GM23338 (cell line): ENCODE data around the gene ESPN. TPM values are rescaled to one million over a fixed set of nuclear protein-coding genes. Genes with fewer than 3 reads are reported as not detected.
A peak's percentile ranks its signal among the peaks of the same experiment; 100 is the strongest.

Experiments used
- ATAC-seq: fragments of 200-7000 bp; cut with Tn5 transposase; 3 replicates; pipeline ENCODE4 v1.9.1; 2020
- DNase-seq: peaks from one replicate; pipeline ENCODE4 v3.0.0-alpha.2; 2015; ENCODE audit warnings: low spot score
- H2AFZ ChIP-seq: fragments of 200-600 bp; sonication (generic); 2 replicates; pipeline ENCODE4 v1.8.0; 2016; ENCODE audit warnings: antibody characterized with exemption, mild to moderate bottlenecking, moderate library complexity
- H3F3A ChIP-seq: fragments of 200-600 bp; sonication (generic); replicated peaks from 2 replicates; pipeline ENCODE4 v1.8.0; 2017; ENCODE audit warnings: antibody characterized with exemption, mixed run types, low read depth
- H3K27ac ChIP-seq: fragments of 200-600 bp; sonication (generic); 2 replicates; pipeline ENCODE4 v1.6.1; 2016; ENCODE audit warnings: low read depth
- H3K27me3 ChIP-seq: fragments of 200-600 bp; sonication (generic); 2 replicates; pipeline ENCODE4 v1.8.0; 2016; ENCODE audit warnings: mild to moderate bottlenecking, mixed run types, moderate library complexity; ENCODE audit not compliant: insufficient read depth
- H3K36me3 ChIP-seq: fragments of 200-600 bp; sonication (generic); 2 replicates; pipeline ENCODE4 v1.8.0; 2016; ENCODE audit warnings: mild to moderate bottlenecking; ENCODE audit not compliant: insufficient read depth
- H3K4me1 ChIP-seq: fragments of 200-600 bp; sonication (generic); 2 replicates; pipeline ENCODE4 v1.8.0; 2016; ENCODE audit warnings: mild to moderate bottlenecking, moderate library complexity; ENCODE audit not compliant: insufficient read depth
- H3K4me2 ChIP-seq: fragments of 200-600 bp; sonication (generic); 2 replicates; pipeline ENCODE4 v1.7.1; 2017; ENCODE audit warnings: mixed run types
- H3K4me3 ChIP-seq: fragments of 200-600 bp; sonication (generic); 2 replicates; pipeline ENCODE4 v1.6.1; 2016; ENCODE audit warnings: mixed run types
- H3K79me2 ChIP-seq: fragments of 200-600 bp; sonication (generic); replicated peaks from 2 replicates; pipeline ENCODE4 v1.8.0; 2017; ENCODE audit warnings: mild to moderate bottlenecking; ENCODE audit not compliant: insufficient read depth
- H3K9me2 ChIP-seq: fragments of 200-600 bp; sonication (generic); 2 replicates; pipeline ENCODE4 v1.8.0; 2017; ENCODE audit not compliant: insufficient read depth
- H4K20me1 ChIP-seq: fragments of 200-600 bp; sonication (generic); replicated peaks from 2 replicates; pipeline ENCODE4 v1.8.0; 2017; ENCODE audit warnings: mild to moderate bottlenecking; ENCODE audit not compliant: insufficient read depth
- H3K27ac Mint-ChIP-seq: 2 replicates; pipeline ENCODE4 v1.8.0; 2020; ENCODE audit warnings: inconsistent platforms, mild to moderate bottlenecking, moderate library complexity, mixed read lengths
- H3K27me3 Mint-ChIP-seq: 3 replicates; pipeline ENCODE4 v1.8.0; 2022; ENCODE audit warnings: low read depth, mild to moderate bottlenecking, moderate library complexity, mixed read lengths, inconsistent platforms; ENCODE audit not compliant: insufficient read depth, poor library complexity
- H3K36me3 Mint-ChIP-seq: 3 replicates; pipeline ENCODE4 v1.8.0; 2021; ENCODE audit warnings: low read depth, mild to moderate bottlenecking, inconsistent platforms, moderate library complexity, mixed read lengths
- H3K4me1 Mint-ChIP-seq: 3 replicates; pipeline ENCODE4 v1.8.0; 2020; ENCODE audit warnings: mild to moderate bottlenecking, inconsistent platforms, mixed read lengths
- H3K4me3 Mint-ChIP-seq: 3 replicates; pipeline ENCODE4 v1.8.0; 2021; ENCODE audit warnings: moderate library complexity, mild to moderate bottlenecking, inconsistent platforms, mixed read lengths
- H3K9me3 Mint-ChIP-seq: 3 replicates; pipeline ENCODE4 v1.8.0; 2020; ENCODE audit warnings: moderate library complexity, mild to moderate bottlenecking, inconsistent platforms, mixed read lengths
- EZH2 ChIP-seq: fragments of 200-600 bp; sonication (generic); IDR thresholded peaks from one replicate; pipeline ENCODE4 v1.8.0; 2017; ENCODE audit warnings: antibody characterized with exemption, mild to moderate bottlenecking, low read depth; ENCODE audit not compliant: unreplicated experiment
- ZNF114 ChIP-seq: fragments of 250-450 bp; sonication (Bioruptor Pico); IDR thresholded peaks from 2 replicates; pipeline ENCODE4 v1.5.0; 2020; ENCODE audit warnings: mild to moderate bottlenecking, moderate library complexity
- ZNF331 ChIP-seq: fragments of 250-450 bp; sonication (Bioruptor Pico); IDR thresholded peaks from 2 replicates; pipeline ENCODE4 v1.5.0; 2020; ENCODE audit warnings: low read depth, mild to moderate bottlenecking, moderate library complexity
- polyA plus RNA-seq: library from polyadenylated mRNA; unstranded; fragments of >200 nt; fragmentation: Nextera tagmentation; extraction: Ambion mirVana; gene quantifications from 2 replicates; pipeline ENCODE4 v1.2.1, GENCODE V29; 2016
- total RNA-seq: library from RNA; depleted of rRNA; stranded (reverse); fragments of >200 nt; shearing (Covaris generic); gene quantifications from 2 replicates; pipeline ENCODE4 v1.2.3, GENCODE V29; 2014
- TF ChIP-seq, protein P1 (sequence below), 2 experiments: fragments of 200-600 bp in 1 of 2; sonication (generic) in 1 of 2; conservative IDR thresholded peaks; 2 replicates each; pipeline versions ENCODE4 v1.5.1 to v1.6.1; 2016 to 2017; ENCODE audit warnings: antibody characterized with exemption in 2 of 2, low read depth in 2 of 2, mild to moderate bottlenecking in 2 of 2, moderate library complexity in 1 of 2
- TF ChIP-seq, protein P2 (sequence below): IDR thresholded peaks from 2 replicates; pipeline ENCODE4 v1.6.1; 2016; ENCODE audit warnings: antibody characterized with exemption
- TF ChIP-seq, protein P3 (sequence below): fragments of 250-450 bp; sonication (Bioruptor Pico); IDR thresholded peaks from 2 replicates; pipeline ENCODE4 v1.5.0; 2020; ENCODE audit warnings: mild to moderate bottlenecking, moderate library complexity

Gene ESPN
- total and polyA plus RNA-seq, 2 experiments from 2014 or later: 12.2 to 13.6 TPM

DNA sequence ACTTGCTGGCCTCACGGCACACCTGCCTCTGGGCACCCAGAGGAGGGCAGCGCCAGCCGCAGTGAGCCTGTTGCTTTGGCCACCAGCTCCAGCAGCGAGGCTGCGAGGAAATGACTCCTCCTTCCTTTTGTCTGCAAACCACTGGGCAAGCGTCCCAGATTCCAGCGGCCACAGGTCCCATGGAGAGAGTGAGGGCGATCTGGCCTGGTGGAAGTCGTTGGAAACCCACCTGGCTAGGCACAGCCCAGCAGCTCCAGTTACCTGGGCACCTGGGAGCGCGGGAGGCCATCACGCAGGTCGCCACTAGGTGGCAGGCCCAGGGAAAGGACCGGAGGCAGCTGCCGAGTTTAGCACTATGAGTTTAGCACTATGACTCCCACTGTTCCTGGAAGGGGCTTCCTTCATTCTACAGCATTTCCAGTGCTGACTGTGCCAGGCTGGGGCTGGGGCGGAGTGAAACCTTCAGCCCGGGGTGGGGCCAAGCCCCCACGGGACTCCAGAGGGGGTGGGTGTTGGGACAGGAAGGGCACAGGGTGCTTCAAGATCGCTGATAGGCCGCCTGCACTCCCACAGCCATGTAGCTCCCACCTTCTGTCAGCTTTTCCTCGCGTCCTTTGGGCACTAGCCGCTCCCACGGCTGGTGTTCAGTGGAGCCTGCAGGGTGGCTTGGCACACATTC lies 1.1 kb upstream of the ESPN start:
- H3K4me1 ChIP-seq: peaks cover 7% of the 10 kb centered on the region; the same call in 1 of the 2 replicates
- peaks cover 22% of the 10 kb centered on the region for H3F3A ChIP-seq
- TF ChIP-seq, protein P1, sequence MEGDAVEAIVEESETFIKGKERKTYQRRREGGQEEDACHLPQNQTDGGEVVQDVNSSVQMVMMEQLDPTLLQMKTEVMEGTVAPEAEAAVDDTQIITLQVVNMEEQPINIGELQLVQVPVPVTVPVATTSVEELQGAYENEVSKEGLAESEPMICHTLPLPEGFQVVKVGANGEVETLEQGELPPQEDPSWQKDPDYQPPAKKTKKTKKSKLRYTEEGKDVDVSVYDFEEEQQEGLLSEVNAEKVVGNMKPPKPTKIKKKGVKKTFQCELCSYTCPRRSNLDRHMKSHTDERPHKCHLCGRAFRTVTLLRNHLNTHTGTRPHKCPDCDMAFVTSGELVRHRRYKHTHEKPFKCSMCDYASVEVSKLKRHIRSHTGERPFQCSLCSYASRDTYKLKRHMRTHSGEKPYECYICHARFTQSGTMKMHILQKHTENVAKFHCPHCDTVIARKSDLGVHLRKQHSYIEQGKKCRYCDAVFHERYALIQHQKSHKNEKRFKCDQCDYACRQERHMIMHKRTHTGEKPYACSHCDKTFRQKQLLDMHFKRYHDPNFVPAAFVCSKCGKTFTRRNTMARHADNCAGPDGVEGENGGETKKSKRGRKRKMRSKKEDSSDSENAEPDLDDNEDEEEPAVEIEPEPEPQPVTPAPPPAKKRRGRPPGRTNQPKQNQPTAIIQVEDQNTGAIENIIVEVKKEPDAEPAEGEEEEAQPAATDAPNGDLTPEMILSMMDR (conservative IDR thresholded peaks at IDR 0.05; ENCODE audit: low read depth in 2 of 2): peak; percentile 80 to 90
- TF ChIP-seq ZNF114 (CRISPR knock-in tag): no peak
- TF ChIP-seq, protein P2, sequence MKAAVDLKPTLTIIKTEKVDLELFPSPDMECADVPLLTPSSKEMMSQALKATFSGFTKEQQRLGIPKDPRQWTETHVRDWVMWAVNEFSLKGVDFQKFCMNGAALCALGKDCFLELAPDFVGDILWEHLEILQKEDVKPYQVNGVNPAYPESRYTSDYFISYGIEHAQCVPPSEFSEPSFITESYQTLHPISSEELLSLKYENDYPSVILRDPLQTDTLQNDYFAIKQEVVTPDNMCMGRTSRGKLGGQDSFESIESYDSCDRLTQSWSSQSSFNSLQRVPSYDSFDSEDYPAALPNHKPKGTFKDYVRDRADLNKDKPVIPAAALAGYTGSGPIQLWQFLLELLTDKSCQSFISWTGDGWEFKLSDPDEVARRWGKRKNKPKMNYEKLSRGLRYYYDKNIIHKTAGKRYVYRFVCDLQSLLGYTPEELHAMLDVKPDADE: no peak
- no peak for TF ChIP-seq ZNF331 (CRISPR knock-in tag)
- no peaks in the 10 kb centered on the region for H3K9me2 ChIP-seq
- peak; percentile 52 for ATAC-seq
- Mint-ChIP-seq H3K27ac (no peak overlapping the region), H3K9me3 (no peaks in the 10 kb centered on the region), H3K4me3 (peak overlapping the region; percentile 57), H3K4me1 (peaks cover 8% of the 10 kb centered on the region; the same call in 2 of the 3 replicates), H3K36me3 (no peaks in the 10 kb centered on the region), H3K27me3 (peaks cover 81% of the 10 kb centered on the region)
- H3K79me2 ChIP-seq: no peaks in the 10 kb centered on the region
- peak; percentile 94 for DNase-seq
- H3K27me3 ChIP-seq: peaks cover 89% of the 10 kb centered on the region
- no peak overlapping the region for H3K27ac ChIP-seq
- peak overlapping the region; percentile 91 for H2AFZ ChIP-seq
- peak overlapping the region; percentile 51 for H3K4me3 ChIP-seq
- H4K20me1 ChIP-seq: no peaks in the 10 kb centered on the region
- H3K4me2 ChIP-seq: peak overlapping the region; percentile 80
- H3K36me3 ChIP-seq: no peaks in the 10 kb centered on the region

DNA sequence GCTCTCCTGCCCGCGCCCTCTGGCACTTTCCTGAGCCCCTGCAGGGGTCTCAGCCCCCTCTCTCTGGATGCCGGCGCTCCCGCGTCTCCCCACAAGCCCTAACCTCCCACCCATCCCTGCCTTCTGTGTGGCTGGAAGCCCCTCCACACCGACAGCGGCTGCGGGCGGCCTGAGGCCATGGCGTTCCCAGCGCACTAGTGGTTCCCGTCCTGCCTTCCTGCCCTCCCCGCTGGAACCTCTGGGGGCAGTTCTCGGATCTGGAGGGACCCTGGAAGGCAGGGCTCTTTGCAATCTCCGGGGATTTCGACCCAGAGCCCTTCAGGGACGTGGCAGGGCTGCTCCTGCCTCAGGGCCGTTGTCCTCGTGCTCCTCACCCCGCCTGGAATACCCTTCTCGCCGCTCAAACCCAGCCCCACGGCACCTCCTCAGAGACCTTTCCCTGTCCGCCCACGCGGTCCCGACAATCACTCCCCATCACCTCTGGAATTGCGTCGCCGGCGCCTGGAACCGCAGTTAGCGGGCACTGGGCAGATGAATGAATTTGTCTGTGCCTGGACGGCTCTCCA lies 493 bp upstream of the ESPN start:
- H3K36me3 Mint-ChIP-seq: no peaks in the 10 kb centered on the region
- peak overlapping the region; percentile 80 for H3K4me2 ChIP-seq
- H3K9me2 ChIP-seq: no peaks in the 10 kb centered on the region
- H3K4me3 Mint-ChIP-seq: peak overlapping the region; percentile 57
- H3K27ac ChIP-seq: no peak overlapping the region
- peaks cover 7% of the 10 kb centered on the region; the same call in 1 of the 2 replicates for H3K4me1 ChIP-seq
- H3K4me1 Mint-ChIP-seq: peaks cover 10% of the 10 kb centered on the region; the same call in 2 of the 3 replicates
- peaks cover 83% of the 10 kb centered on the region for H3K27me3 ChIP-seq
- H4K20me1 ChIP-seq: no peaks in the 10 kb centered on the region
- peaks cover 22% of the 10 kb centered on the region for H3F3A ChIP-seq
- H3K79me2 ChIP-seq: no peaks in the 10 kb centered on the region
- peak overlapping the region; percentile 51 for H3K4me3 ChIP-seq
- H3K9me3 Mint-ChIP-seq: no peaks in the 10 kb centered on the region
- peaks cover 77% of the 10 kb centered on the region for H3K27me3 Mint-ChIP-seq
- peak overlapping the region; percentile 91 for H2AFZ ChIP-seq
- TF ChIP-seq, protein P1 (conservative IDR thresholded peaks at IDR 0.05; ENCODE audit: low read depth in 2 of 2): no peak
- TF ChIP-seq, protein P3, sequence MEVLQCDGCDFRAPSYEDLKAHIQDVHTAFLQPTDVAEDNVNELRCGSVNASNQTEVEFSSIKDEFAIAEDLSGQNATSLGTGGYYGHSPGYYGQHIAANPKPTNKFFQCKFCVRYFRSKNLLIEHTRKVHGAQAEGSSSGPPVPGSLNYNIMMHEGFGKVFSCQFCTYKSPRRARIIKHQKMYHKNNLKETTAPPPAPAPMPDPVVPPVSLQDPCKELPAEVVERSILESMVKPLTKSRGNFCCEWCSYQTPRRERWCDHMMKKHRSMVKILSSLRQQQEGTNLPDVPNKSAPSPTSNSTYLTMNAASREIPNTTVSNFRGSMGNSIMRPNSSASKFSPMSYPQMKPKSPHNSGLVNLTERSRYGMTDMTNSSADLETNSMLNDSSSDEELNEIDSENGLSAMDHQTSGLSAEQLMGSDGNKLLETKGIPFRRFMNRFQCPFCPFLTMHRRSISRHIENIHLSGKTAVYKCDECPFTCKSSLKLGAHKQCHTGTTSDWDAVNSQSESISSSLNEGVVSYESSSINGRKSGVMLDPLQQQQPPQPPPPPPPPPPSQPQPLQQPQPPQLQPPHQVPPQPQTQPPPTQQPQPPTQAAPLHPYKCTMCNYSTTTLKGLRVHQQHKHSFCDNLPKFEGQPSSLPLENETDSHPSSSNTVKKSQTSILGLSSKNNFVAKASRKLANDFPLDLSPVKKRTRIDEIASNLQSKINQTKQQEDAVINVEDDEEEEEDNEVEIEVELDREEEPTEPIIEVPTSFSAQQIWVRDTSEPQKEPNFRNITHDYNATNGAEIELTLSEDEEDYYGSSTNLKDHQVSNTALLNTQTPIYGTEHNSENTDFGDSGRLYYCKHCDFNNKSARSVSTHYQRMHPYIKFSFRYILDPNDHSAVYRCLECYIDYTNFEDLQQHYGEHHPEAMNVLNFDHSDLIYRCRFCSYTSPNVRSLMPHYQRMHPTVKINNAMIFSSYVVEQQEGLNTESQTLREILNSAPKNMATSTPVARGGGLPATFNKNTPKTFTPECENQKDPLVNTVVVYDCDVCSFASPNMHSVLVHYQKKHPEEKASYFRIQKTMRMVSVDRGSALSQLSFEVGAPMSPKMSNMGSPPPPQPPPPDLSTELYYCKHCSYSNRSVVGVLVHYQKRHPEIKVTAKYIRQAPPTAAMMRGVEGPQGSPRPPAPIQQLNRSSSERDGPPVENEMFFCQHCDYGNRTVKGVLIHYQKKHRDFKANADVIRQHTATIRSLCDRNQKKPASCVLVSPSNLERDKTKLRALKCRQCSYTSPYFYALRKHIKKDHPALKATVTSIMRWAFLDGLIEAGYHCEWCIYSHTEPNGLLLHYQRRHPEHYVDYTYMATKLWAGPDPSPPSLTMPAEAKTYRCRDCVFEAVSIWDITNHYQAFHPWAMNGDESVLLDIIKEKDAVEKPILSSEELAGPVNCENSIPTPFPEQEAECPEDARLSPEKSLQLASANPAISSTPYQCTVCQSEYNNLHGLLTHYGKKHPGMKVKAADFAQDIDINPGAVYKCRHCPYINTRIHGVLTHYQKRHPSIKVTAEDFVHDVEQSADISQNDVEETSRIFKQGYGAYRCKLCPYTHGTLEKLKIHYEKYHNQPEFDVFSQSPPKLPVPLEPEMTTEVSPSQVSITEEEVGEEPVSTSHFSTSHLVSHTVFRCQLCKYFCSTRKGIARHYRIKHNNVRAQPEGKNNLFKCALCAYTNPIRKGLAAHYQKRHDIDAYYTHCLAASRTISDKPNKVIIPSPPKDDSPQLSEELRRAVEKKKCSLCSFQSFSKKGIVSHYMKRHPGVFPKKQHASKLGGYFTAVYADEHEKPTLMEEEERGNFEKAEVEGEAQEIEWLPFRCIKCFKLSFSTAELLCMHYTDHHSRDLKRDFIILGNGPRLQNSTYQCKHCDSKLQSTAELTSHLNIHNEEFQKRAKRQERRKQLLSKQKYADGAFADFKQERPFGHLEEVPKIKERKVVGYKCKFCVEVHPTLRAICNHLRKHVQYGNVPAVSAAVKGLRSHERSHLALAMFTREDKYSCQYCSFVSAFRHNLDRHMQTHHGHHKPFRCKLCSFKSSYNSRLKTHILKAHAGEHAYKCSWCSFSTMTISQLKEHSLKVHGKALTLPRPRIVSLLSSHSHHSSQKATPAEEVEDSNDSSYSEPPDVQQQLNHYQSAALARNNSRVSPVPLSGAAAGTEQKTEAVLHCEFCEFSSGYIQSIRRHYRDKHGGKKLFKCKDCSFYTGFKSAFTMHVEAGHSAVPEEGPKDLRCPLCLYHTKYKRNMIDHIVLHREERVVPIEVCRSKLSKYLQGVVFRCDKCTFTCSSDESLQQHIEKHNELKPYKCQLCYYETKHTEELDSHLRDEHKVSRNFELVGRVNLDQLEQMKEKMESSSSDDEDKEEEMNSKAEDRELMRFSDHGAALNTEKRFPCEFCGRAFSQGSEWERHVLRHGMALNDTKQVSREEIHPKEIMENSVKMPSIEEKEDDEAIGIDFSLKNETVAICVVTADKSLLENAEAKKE (CRISPR knock-in tag): no peak
- peak; percentile 68 for TF ChIP-seq EZH2
- peak; percentile 21 for ATAC-seq
- no peak overlapping the region for H3K27ac Mint-ChIP-seq
- peak; percentile 78 for DNase-seq
- no peaks in the 10 kb centered on the region for H3K36me3 ChIP-seq
